Measurements from ENCODE around the gene B3GALNT1. TPM values are rescaled to one million over a fixed set of nuclear protein-coding genes. Genes with fewer than 3 reads are reported as not detected.
A peak's percentile ranks its signal among the peaks of the same experiment; 100 is the strongest.

Gene B3GALNT1
- total RNA-seq, 1 experiment from 2014 or later = 13.2 TPM

GRCh38 chr3:161081633-161082032 lies 23.5 kb downstream of the B3GALNT1 start:
- Mint-ChIP-seq H3K27ac (peak overlapping the region in 1 of 3 experiments; percentile 53; a peak in 1 of 7 replicates), H3K9me3 (no peaks in the 10 kb centered on the region), H3K27me3 (ENCODE audit: low read depth) (no peaks in the 10 kb centered on the region), H3K4me3 (no peak overlapping the region), H3K36me3 (ENCODE audit: insufficient read depth in 1 of 3, low read depth in 3 of 3) (peaks cover 0 to 8% (median 0%) of the 10 kb centered on the region in 3 experiments; a peak in 1 of 7 replicates), H3K4me1 (no peaks in the 10 kb centered on the region)
- H3K18ac ChIP-seq (ENCODE audit: insufficient read length, low read depth, low read length) = no peak overlapping the region
- DNase-seq = no peak
- no peak overlapping the region for H2AFZ ChIP-seq (ENCODE audit: low read length)
- H3K14ac ChIP-seq (ENCODE audit: insufficient read depth, low read length) = no peak overlapping the region
- no peak overlapping the region for H3K56ac ChIP-seq (ENCODE audit: insufficient read length, low read depth, low read length)
- H2BK12ac ChIP-seq (ENCODE audit: insufficient read length, low read depth, low read length) = no peak overlapping the region
- H3K9ac ChIP-seq (ENCODE audit: extremely low read depth, insufficient read length, low read length) = no peak overlapping the region
- no peak overlapping the region for H2AK5ac ChIP-seq (ENCODE audit: insufficient read length, low read length)
- H3K79me2 ChIP-seq (ENCODE audit: insufficient read depth, low read length) = no peaks in the 10 kb centered on the region
- H2BK120ac ChIP-seq (ENCODE audit: low read depth, low read length, poor library complexity, severe bottlenecking) = no peak overlapping the region
- no peak overlapping the region for H2BK15ac ChIP-seq (ENCODE audit: low read depth, low read length)
- H3K79me1 ChIP-seq (ENCODE audit: insufficient read depth, low read depth, low read length, poor library complexity, severe bottlenecking) = no peaks in the 10 kb centered on the region
- no peaks in the 10 kb centered on the region for H3K27me3 ChIP-seq (ENCODE audit: insufficient read depth, low read length)
- H3K23ac ChIP-seq (ENCODE audit: insufficient read length, low read depth, low read length) = no peak overlapping the region
- H4K91ac ChIP-seq (ENCODE audit: insufficient read length, low read depth, low read length) = no peak overlapping the region
- H3K4me2 ChIP-seq (ENCODE audit: insufficient read depth, insufficient read length, low read length) = no peak overlapping the region
- H2BK5ac ChIP-seq (ENCODE audit: insufficient read length, low read length) = no peak overlapping the region
- no peak overlapping the region for H2BK20ac ChIP-seq (ENCODE audit: low read depth, low read length, poor library complexity, severe bottlenecking)
- no peak for TF ChIP-seq CTCF (conservative IDR thresholded peaks at IDR 0.05)
- H3K27ac ChIP-seq (ENCODE audit: insufficient read length, low read depth, low read length) = no peak overlapping the region
- no CpG with 5 or more reads among the region's 4 CpGs for WGBS (ENCODE audit: extremely low coverage, insufficient read length, low lambda C conversion rate)
- H3K9me3 ChIP-seq (ENCODE audit: control insufficient read depth, low read depth, low read length) = no peaks in the 10 kb centered on the region
- H3K4ac ChIP-seq (ENCODE audit: low read depth, low read length) = no peak overlapping the region
- no peaks in the 10 kb centered on the region for H3K23me2 ChIP-seq (ENCODE audit: insufficient read length, low read depth, low read length, poor library complexity, severe bottlenecking)
- no peaks in the 10 kb centered on the region for H3K4me1 ChIP-seq (ENCODE audit: insufficient read depth, low read length)
- no peaks in the 10 kb centered on the region for H4K20me1 ChIP-seq (ENCODE audit: control insufficient read depth, insufficient read depth, insufficient read length)
- no peak overlapping the region for H4K8ac ChIP-seq (replicated peaks; ENCODE audit: insufficient read length, low read depth, low read length)
- H4K5ac ChIP-seq (ENCODE audit: insufficient read length, low read depth, low read length) = no peak overlapping the region
- no peak overlapping the region for H3T11ph ChIP-seq (ENCODE audit: low read length)

Measured in H9 (cell line).